Gastroesophageal sphincter (tissue), 4 donors: Measurements from ENCODE around the gene PDLIM3. TPM values are rescaled to one million over a fixed set of nuclear protein-coding genes. Genes with fewer than 3 reads are reported as not detected.

ENCODE experiments used
- ATAC-seq: fragments of 150-250 bp; one replicate; pipeline ENCODE4 v1.9.1; 2016; ENCODE audit warnings: mild to moderate bottlenecking, moderate library complexity
- H3K27ac ChIP-seq, 4 donors: fragments of 200-600 bp; sonication (generic) in 3 of 4; 1 replicate in 3 of 4; 2 replicates in 1 of 4; pipeline ENCODE4 v1.5.1; 2016 to 2019
- H3K27me3 ChIP-seq: fragments of 200-600 bp; sonication (generic); one replicate; pipeline ENCODE4 v1.5.1; 2019
- H3K36me3 ChIP-seq, 2 donors: fragments of 200-600 bp; sonication (generic); one replicate each; pipeline ENCODE4 v1.5.1; 2019; ENCODE audit warnings: control low read depth in 1 of 2
- H3K4me1 ChIP-seq, 3 donors: fragments of 200-600 bp; sonication (generic); 1 replicate in 2 of 3; 2 replicates in 1 of 3; pipeline ENCODE4 v1.5.1; 2016 to 2019; ENCODE audit warnings: control low read depth in 2 of 3
- H3K4me3 ChIP-seq, 2 donors: fragments of 200-600 bp; sonication (generic); one replicate each; pipeline ENCODE4 v1.5.1; 2019; ENCODE audit warnings: mild to moderate bottlenecking in 1 of 2, moderate library complexity in 1 of 2
- H3K9me3 ChIP-seq, 3 donors: fragments of 200-600 bp; sonication (generic); one replicate each; pipeline ENCODE4 v1.5.1; 2017 to 2019; ENCODE audit warnings: control low read depth in 2 of 3
- CTCF ChIP-seq, 4 experiments: fragments of 200-600 bp in 2 of 4; fragments of 450-650 bp in 2 of 4; sonication (generic) in 1 of 4; IDR thresholded peaks; one replicate each; pipeline ENCODE4 v1.5.1; 2017 to 2019; ENCODE audit warnings: antibody characterized with exemption in 4 of 4, mild to moderate bottlenecking in 2 of 4, moderate library complexity in 2 of 4
- EP300 ChIP-seq: sonication (generic); formaldehyde crosslinking; IDR thresholded peaks from one replicate; pipeline ENCODE4 v1.6.1; 2017; ENCODE audit warnings: antibody characterized with exemption, mild to moderate bottlenecking
- POLR2A ChIP-seq, 2 donors: fragments of 450-650 bp; IDR thresholded peaks; one replicate each; pipeline ENCODE4 v1.6.1; 2017; ENCODE audit warnings: antibody characterized with exemption in 2 of 2, mild to moderate bottlenecking in 2 of 2, moderate library complexity in 1 of 2
- POLR2AphosphoS5 ChIP-seq: sonication (generic); formaldehyde crosslinking; IDR thresholded peaks from one replicate; pipeline ENCODE4 v1.6.1; 2017; ENCODE audit warnings: antibody characterized with exemption
- WGBS, 2 donors: methylation state at CpG; one replicate each; pipeline ENCODE4 v1.1.5; 2018; ENCODE audit warnings: low coverage in 1 of 2; 5-methylcytosine and 5-hydroxymethylcytosine counted together
- total RNA-seq, 4 donors: library from RNA; depleted of rRNA; stranded (reverse); fragments of >200 nt; gene quantifications; one replicate each; pipeline ENCODE4 v1.1.0, GENCODE V29; 2016

The PDLIM3 gene
- total RNA-seq, 4 donors from 2014 or later = 1,505 to 2,123 (median 1,752) TPM

GRCh38 chr4:185465707-185466106 lies 69.6 kb downstream of the PDLIM3 start:
- Histone ChIP-seq H3K27me3 (no peaks in the 10 kb centered on the region), H3K4me3 (no peak overlapping the region), H3K27ac (no peak overlapping the region), H3K9me3 (no peaks in the 10 kb centered on the region), H3K36me3 (no peaks in the 10 kb centered on the region), H3K4me1 (peaks cover 0 to 11% (median 0%) of the 10 kb centered on the region in 3 donors)
- TF ChIP-seq CTCF (IDR thresholded peaks at IDR 0.05) (no peak), POLR2AphosphoS5 (no peak), EP300 (no peak), POLR2A (IDR thresholded peaks at IDR 0.05) (no peak)
- no peak for ATAC-seq
- 93 to 100% methylated on average over 1 to 3 of the region's 3 CpGs for WGBS, 2 donors

GRCh38 chr4:185464887-185465286 lies 70.4 kb downstream of the PDLIM3 start:
- Histone ChIP-seq H3K4me3 (no peak overlapping the region), H3K27me3 (no peaks in the 10 kb centered on the region), H3K36me3 (no peaks in the 10 kb centered on the region), H3K9me3 (no peaks in the 10 kb centered on the region), H3K4me1 (peaks cover 0 to 3% (median 0%) of the 10 kb centered on the region in 3 donors), H3K27ac (no peak overlapping the region)
- TF ChIP-seq POLR2A (IDR thresholded peaks at IDR 0.05) = no peak
- TF ChIP-seq POLR2AphosphoS5 = no peak
- no peak for TF ChIP-seq CTCF (IDR thresholded peaks at IDR 0.05)
- no peak for TF ChIP-seq EP300
- WGBS, 2 donors = 13 to 16% methylated on average over 1 of the region's 1 CpG
- ATAC-seq = no peak

GRCh38 chr4:185464183-185464582 lies 71.1 kb downstream of the PDLIM3 start:
- no peak overlapping the region for H3K4me3 ChIP-seq
- H3K4me1 ChIP-seq = no peaks in the 10 kb centered on the region
- TF ChIP-seq POLR2A (IDR thresholded peaks at IDR 0.05) (no peak), POLR2AphosphoS5 (no peak), EP300 (no peak), CTCF (IDR thresholded peaks at IDR 0.05) (no peak)
- H3K27ac ChIP-seq = no peak overlapping the region
- no peaks in the 10 kb centered on the region for H3K27me3 ChIP-seq
- ATAC-seq = no peak
- H3K36me3 ChIP-seq = peaks cover 0 to 5% of the 10 kb centered on the region in 2 donors
- WGBS, 2 donors = 61 to 88% methylated on average over 5 of the region's 6 CpGs
- no peaks in the 10 kb centered on the region for H3K9me3 ChIP-seq

- Histone ChIP-seq H3K27me3 (no peaks in the 10 kb centered on the region), H3K4me1 (no peaks in the 10 kb centered on the region), H3K9me3 (no peaks in the 10 kb centered on the region), H3K36me3 (peaks cover 0 to 5% of the 10 kb centered on the region in 2 donors), H3K4me3 (no peak overlapping the region), H3K27ac (no peak overlapping the region)
- no peak for TF ChIP-seq CTCF (IDR thresholded peaks at IDR 0.05)
- ATAC-seq = no peak
- 66 to 100% methylated on average over 3 to 5 of the region's 6 CpGs for WGBS, 2 donors
These were observed 71.8 kb downstream of the PDLIM3 start for GRCh38 chr4:185463541-185463940.

GRCh38 chr4:185461565-185461964 lies 73.7 kb downstream of the PDLIM3 start:
- no peaks in the 10 kb centered on the region for H3K9me3 ChIP-seq
- H3K27me3 ChIP-seq = no peaks in the 10 kb centered on the region
- TF ChIP-seq EP300 (no peak), POLR2AphosphoS5 (no peak), POLR2A (IDR thresholded peaks at IDR 0.05) (no peak), CTCF (IDR thresholded peaks at IDR 0.05) (no peak)
- no peak overlapping the region for H3K4me3 ChIP-seq
- H3K36me3 ChIP-seq = peaks cover 0 to 5% of the 10 kb centered on the region in 2 donors
- 100% methylated on average over 3 of the region's 8 CpGs; no CpG with 5 or more reads in 1 of the 2 donors for WGBS, 2 donors
- no peak overlapping the region for H3K27ac ChIP-seq
- no peak for ATAC-seq
- no peaks in the 10 kb centered on the region for H3K4me1 ChIP-seq
